ENCODE data around the gene SORCS2. TPM values are rescaled to one million over a fixed set of nuclear protein-coding genes. Genes with fewer than 3 reads are reported as not detected.

Gene SORCS2
- polyA plus RNA-seq, 1 of the 3 experiments (the other 2 are of a cell fraction) = 1.6 TPM

DNA sequence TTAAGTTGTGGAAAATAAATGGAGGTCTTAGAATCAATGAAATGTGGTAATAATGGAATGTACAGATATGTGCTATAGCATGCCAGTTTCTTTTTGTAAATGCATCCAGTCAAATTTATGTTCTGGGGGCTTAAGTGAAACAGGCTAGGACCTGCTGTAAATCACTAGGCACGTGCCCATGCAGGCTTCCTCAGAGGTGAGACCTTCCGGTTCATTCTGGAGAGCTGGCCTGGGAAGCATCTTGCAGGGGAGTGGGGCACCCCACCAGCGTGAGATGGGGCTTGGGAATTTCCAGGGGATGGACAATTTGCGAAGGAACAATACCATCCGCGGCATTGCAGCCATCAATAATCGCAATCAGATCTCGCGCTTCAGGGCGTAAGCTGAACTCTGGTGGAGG, 80.1 kb downstream of the SORCS2 start:
- Histone ChIP-seq H3K27ac (ENCODE audit: low read depth in 2 of 2, low read length in 1 of 2) (no peak overlapping the region), H3K4me1 (ENCODE audit: control insufficient read depth in 1 of 2, insufficient read depth in 2 of 2, low read depth in 1 of 2, low read length in 1 of 2) (no peaks in the 10 kb centered on the region; a peak in 1 of 4 replicates), H3K4me2 (no peak overlapping the region), H3F3A (replicated peaks; ENCODE audit: insufficient read depth) (no peaks in the 10 kb centered on the region), H3K36me3 (replicated peaks in 1 of 2; ENCODE audit: control insufficient read depth in 1 of 2, insufficient read depth in 2 of 2, low read length in 1 of 2) (no peaks in the 10 kb centered on the region), H3K27me3 (ENCODE audit: insufficient read depth) (no peaks in the 10 kb centered on the region), H3K9me2 (no peaks in the 10 kb centered on the region), H3K9ac (no peak overlapping the region), H4K20me1 (ENCODE audit: insufficient read depth) (no peaks in the 10 kb centered on the region), H2AFZ (ENCODE audit: low read depth) (no peak overlapping the region), H3K79me2 (ENCODE audit: insufficient read depth) (no peaks in the 10 kb centered on the region), H3K4me3 (ENCODE audit: low read depth in 2 of 2, low read length in 1 of 2) (no peak overlapping the region), H3K9me3 (no peaks in the 10 kb centered on the region)
- WGBS (ENCODE audit: low lambda C conversion rate) = 77% methylated on average over 10 of the region's 10 CpGs
- CTCF ChIA-PET = no interaction called here
- TF ChIP-seq, protein P1, sequence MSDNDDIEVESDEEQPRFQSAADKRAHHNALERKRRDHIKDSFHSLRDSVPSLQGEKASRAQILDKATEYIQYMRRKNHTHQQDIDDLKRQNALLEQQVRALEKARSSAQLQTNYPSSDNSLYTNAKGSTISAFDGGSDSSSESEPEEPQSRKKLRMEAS (IDR thresholded peaks at IDR 0.05; ENCODE audit: low read depth) = no peak
- TF ChIP-seq, protein P2, sequence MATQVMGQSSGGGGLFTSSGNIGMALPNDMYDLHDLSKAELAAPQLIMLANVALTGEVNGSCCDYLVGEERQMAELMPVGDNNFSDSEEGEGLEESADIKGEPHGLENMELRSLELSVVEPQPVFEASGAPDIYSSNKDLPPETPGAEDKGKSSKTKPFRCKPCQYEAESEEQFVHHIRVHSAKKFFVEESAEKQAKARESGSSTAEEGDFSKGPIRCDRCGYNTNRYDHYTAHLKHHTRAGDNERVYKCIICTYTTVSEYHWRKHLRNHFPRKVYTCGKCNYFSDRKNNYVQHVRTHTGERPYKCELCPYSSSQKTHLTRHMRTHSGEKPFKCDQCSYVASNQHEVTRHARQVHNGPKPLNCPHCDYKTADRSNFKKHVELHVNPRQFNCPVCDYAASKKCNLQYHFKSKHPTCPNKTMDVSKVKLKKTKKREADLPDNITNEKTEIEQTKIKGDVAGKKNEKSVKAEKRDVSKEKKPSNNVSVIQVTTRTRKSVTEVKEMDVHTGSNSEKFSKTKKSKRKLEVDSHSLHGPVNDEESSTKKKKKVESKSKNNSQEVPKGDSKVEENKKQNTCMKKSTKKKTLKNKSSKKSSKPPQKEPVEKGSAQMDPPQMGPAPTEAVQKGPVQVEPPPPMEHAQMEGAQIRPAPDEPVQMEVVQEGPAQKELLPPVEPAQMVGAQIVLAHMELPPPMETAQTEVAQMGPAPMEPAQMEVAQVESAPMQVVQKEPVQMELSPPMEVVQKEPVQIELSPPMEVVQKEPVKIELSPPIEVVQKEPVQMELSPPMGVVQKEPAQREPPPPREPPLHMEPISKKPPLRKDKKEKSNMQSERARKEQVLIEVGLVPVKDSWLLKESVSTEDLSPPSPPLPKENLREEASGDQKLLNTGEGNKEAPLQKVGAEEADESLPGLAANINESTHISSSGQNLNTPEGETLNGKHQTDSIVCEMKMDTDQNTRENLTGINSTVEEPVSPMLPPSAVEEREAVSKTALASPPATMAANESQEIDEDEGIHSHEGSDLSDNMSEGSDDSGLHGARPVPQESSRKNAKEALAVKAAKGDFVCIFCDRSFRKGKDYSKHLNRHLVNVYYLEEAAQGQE (IDR thresholded peaks at IDR 0.05; ENCODE audit: low read depth, low read length) = no peak
- TF ChIP-seq MEF2A (IDR thresholded peaks at IDR 0.05; ENCODE audit: borderline replicate concordance, low read depth) (no peak), EZH2phosphoT487 (IDR thresholded peaks at IDR 0.05; ENCODE audit: borderline replicate concordance, low read depth) (no peak), MXI1 (IDR thresholded peaks at IDR 0.05; ENCODE audit: low read depth, low read length) (no peak), NRF1 (IDR thresholded peaks at IDR 0.05; ENCODE audit: low read depth, low read length) (no peak), SIN3A (IDR thresholded peaks at IDR 0.05; ENCODE audit: borderline replicate concordance, low read depth, low read length) (no peak), TAF1 (IDR thresholded peaks at IDR 0.05; ENCODE audit: borderline replicate concordance, low read depth, low read length) (no peak), RFX5 (IDR thresholded peaks at IDR 0.05; ENCODE audit: low read length) (no peak)
- TF ChIP-seq, protein P3, sequence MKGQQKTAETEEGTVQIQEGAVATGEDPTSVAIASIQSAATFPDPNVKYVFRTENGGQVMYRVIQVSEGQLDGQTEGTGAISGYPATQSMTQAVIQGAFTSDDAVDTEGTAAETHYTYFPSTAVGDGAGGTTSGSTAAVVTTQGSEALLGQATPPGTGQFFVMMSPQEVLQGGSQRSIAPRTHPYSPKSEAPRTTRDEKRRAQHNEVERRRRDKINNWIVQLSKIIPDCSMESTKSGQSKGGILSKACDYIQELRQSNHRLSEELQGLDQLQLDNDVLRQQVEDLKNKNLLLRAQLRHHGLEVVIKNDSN (IDR thresholded peaks at IDR 0.05; ENCODE audit: borderline replicate concordance, low read depth) = no peak
- TF ChIP-seq, protein P4, sequence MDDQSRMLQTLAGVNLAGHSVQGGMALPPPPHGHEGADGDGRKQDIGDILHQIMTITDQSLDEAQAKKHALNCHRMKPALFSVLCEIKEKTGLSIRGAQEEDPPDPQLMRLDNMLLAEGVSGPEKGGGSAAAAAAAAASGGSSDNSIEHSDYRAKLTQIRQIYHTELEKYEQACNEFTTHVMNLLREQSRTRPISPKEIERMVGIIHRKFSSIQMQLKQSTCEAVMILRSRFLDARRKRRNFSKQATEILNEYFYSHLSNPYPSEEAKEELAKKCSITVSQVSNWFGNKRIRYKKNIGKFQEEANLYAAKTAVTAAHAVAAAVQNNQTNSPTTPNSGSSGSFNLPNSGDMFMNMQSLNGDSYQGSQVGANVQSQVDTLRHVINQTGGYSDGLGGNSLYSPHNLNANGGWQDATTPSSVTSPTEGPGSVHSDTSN (IDR thresholded peaks at IDR 0.05) = no peak
- TF ChIP-seq, protein P5, sequence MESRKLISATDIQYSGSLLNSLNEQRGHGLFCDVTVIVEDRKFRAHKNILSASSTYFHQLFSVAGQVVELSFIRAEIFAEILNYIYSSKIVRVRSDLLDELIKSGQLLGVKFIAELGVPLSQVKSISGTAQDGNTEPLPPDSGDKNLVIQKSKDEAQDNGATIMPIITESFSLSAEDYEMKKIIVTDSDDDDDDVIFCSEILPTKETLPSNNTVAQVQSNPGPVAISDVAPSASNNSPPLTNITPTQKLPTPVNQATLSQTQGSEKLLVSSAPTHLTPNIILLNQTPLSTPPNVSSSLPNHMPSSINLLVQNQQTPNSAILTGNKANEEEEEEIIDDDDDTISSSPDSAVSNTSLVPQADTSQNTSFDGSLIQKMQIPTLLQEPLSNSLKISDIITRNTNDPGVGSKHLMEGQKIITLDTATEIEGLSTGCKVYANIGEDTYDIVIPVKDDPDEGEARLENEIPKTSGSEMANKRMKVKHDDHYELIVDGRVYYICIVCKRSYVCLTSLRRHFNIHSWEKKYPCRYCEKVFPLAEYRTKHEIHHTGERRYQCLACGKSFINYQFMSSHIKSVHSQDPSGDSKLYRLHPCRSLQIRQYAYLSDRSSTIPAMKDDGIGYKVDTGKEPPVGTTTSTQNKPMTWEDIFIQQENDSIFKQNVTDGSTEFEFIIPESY (IDR thresholded peaks at IDR 0.05; ENCODE audit: borderline replicate concordance, low read depth) = no peak
- POLR2A ChIA-PET = no interaction called here
- DNase-seq = no peak

All from SK-N-SH (cell line).